HL-60 (cell line): ENCODE results near the gene DNAJB4.

Experiments used
- POLR2AphosphoS5 ChIP-seq: IDR thresholded peaks from 2 replicates; pipeline ENCODE4 v1.6.1; 2012; ENCODE audit warnings: low read depth
- REST ChIP-seq: IDR thresholded peaks from 2 replicates; pipeline ENCODE4 v1.6.1; 2012; ENCODE audit warnings: low read depth; ENCODE audit not compliant: insufficient replicate concordance
- SPI1 ChIP-seq: IDR thresholded peaks from 2 replicates; pipeline ENCODE4 v1.6.1; 2012; ENCODE audit warnings: low read depth, mild to moderate bottlenecking, borderline replicate concordance
- TF ChIP-seq, protein P1 (sequence below): IDR thresholded peaks from one replicate; pipeline ENCODE4 v1.5.1; 2011; ENCODE audit warnings: low read length, control low read depth, inconsistent platforms; ENCODE audit not compliant: insufficient read depth

GRCh38 chr1:77958391-77958790 lies 46.3 kb upstream of the DNAJB4 start:
- no peak for TF ChIP-seq POLR2AphosphoS5
- TF ChIP-seq, protein P1, sequence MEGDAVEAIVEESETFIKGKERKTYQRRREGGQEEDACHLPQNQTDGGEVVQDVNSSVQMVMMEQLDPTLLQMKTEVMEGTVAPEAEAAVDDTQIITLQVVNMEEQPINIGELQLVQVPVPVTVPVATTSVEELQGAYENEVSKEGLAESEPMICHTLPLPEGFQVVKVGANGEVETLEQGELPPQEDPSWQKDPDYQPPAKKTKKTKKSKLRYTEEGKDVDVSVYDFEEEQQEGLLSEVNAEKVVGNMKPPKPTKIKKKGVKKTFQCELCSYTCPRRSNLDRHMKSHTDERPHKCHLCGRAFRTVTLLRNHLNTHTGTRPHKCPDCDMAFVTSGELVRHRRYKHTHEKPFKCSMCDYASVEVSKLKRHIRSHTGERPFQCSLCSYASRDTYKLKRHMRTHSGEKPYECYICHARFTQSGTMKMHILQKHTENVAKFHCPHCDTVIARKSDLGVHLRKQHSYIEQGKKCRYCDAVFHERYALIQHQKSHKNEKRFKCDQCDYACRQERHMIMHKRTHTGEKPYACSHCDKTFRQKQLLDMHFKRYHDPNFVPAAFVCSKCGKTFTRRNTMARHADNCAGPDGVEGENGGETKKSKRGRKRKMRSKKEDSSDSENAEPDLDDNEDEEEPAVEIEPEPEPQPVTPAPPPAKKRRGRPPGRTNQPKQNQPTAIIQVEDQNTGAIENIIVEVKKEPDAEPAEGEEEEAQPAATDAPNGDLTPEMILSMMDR = no peak
- no peak for TF ChIP-seq REST
- TF ChIP-seq SPI1 = no peak
